Tibial nerve (tissue), 3 donors: ENCODE measurements around the gene MPI.

Experiments
- POLR2A ChIP-seq, 2 donors: fragments of 450-650 bp; IDR thresholded peaks; one replicate each; pipeline ENCODE4 v1.6.1; 2017; ENCODE audit warnings: antibody characterized with exemption in 2 of 2, mild to moderate bottlenecking in 2 of 2, moderate library complexity in 2 of 2
- TF ChIP-seq, protein P1 (sequence below), 5 experiments: fragments of 200-600 bp in 3 of 5; fragments of 450-650 bp in 2 of 5; sonication (generic) in 3 of 5; IDR thresholded peaks; one replicate each; pipeline ENCODE4 v1.5.1; 2016 to 2019; ENCODE audit warnings: antibody characterized with exemption in 5 of 5, mild to moderate bottlenecking in 3 of 5, moderate library complexity in 2 of 5

DNA sequence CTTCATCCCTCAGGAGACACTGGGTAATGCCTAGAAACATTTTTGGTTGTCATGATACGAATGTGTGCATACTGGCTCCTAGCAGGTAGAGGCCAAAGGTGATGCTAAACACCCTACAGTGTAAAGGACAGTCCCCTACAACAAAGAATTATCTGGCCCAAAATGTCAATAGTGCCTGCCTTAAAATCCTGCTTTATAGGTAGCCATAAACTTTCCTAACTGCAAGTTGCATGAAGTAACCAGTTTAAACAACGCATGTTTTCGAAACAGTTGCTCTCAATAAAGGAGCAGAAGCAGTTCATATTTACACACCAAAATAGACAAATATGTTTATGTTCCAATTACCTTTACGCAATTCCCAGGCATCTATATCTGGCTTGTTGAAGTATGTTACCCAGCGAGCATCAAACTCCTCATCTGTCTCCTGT is 38.9 kb downstream of the MPI start:
- TF ChIP-seq, protein P1, sequence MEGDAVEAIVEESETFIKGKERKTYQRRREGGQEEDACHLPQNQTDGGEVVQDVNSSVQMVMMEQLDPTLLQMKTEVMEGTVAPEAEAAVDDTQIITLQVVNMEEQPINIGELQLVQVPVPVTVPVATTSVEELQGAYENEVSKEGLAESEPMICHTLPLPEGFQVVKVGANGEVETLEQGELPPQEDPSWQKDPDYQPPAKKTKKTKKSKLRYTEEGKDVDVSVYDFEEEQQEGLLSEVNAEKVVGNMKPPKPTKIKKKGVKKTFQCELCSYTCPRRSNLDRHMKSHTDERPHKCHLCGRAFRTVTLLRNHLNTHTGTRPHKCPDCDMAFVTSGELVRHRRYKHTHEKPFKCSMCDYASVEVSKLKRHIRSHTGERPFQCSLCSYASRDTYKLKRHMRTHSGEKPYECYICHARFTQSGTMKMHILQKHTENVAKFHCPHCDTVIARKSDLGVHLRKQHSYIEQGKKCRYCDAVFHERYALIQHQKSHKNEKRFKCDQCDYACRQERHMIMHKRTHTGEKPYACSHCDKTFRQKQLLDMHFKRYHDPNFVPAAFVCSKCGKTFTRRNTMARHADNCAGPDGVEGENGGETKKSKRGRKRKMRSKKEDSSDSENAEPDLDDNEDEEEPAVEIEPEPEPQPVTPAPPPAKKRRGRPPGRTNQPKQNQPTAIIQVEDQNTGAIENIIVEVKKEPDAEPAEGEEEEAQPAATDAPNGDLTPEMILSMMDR (IDR thresholded peaks at IDR 0.05) = no peak
- TF ChIP-seq POLR2A (IDR thresholded peaks at IDR 0.05) = no peak
